DMS53 treated with DMSO at 0.1 percent for 48 hours (cell line): Measurements from ENCODE around the gene SLC25A10.
"Not testable (repeated sequence)": the region's sequence is repeated elsewhere in the genome, so short reads cannot be mapped to it uniquely, and the experiment has no call there.

Source experiments
- DNase-seq: peaks from one replicate; lab custom pipeline; 2025; ENCODE audit not compliant: unreplicated experiment; lab: John Stamatoyannopoulos, UW

SLC25A10 gene

GRCh38 chr17:81719410-81720266 is 7.6 kb downstream of the SLC25A10 start:
- no peak for DNase-seq

- DNase-seq: no peak
Observed at GRCh38 chr17:81720267-81721071, 8.4 kb downstream of the SLC25A10 start.

DNA sequence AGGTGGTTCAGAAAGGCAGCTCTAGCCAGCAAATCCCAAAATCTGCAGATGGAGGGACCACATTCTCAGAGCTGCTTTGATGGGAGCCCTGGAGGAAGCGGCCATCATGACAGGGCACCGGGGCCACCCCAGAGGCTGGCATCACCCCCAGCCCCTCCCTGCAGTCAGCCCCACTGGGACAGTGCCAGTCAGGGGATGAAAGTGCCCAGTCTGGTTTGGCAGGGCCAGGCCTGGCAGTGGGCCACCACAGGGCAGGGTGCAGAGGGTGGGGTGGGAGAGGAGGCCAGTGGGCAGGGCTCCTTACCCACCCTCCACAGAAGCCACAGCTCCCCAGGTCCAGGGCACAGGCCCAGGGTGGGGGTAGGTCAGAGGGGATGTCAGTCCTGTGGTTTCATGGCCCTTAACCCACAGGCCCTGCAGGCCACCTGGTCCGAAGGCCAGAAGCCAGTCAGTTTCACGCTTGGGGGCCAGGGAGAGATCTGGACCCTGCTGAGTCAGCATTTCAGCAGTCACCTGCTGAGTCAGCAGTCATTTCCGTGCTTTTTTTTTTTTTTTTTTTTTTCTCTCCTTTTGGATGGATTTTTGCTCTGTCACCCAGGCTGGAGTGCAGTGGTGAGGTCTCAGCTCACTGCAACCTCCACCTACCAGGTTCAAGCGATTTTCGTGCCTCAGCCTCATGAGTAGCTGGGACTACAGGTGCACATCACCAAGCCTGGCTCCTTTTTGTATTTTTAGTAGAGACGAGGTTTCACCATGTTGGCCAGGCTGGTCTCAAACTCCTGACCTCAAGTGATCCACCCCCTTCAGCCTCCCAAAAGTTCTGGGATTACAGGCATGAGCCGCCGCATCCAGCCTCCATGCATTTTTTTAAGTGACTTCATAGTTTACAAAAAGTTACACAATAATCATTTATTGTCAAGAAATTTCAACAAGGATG is 10.4 kb downstream of the SLC25A10 start:
- DNase-seq: no peak

- no peak for DNase-seq
Observed at GRCh38 chr17:81723651-81724209, 11.6 kb downstream of the SLC25A10 start.

- no peak for DNase-seq
Observed at GRCh38 chr17:81725439-81725838, 13.4 kb downstream of the SLC25A10 start.

- DNase-seq: no peak
Observed at GRCh38 chr17:81726004-81726403, 13.9 kb downstream of the SLC25A10 start.

DNA sequence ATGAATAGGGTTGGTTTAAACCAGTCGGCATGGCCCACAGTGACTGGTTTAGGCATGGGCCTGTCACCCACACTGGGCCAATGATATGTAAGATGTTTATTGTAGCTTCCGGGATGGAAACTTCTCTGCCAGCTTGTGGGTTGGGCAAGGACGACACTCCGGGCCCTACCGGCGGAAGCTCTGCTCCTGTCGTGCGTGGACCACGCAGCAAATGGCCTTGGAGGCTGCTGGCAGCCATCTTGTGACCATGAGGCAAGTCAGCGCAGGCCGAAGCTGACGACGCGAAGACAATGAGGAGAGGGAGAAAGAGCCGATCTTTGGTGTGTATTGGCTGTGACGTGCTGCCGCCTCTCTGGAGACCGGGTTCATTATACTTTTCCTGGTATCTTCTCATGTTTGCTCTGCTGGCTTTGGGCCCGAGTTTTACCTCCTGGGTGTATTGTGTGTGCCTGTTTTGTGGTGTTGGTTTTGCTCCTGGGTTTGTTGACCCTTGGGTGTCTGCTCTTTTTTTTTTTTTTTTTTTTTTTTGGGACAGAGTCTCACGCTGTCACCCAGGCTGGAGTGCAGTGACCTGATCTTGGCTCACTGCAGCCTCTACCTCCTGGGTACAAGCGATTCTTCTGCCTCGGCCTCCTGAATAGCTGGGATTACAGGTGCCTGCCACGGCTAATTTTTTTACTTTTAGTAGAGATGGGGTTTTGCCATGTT is 15.4 kb downstream of the SLC25A10 start:
- DNase-seq: peak; percentile 60

DNA sequence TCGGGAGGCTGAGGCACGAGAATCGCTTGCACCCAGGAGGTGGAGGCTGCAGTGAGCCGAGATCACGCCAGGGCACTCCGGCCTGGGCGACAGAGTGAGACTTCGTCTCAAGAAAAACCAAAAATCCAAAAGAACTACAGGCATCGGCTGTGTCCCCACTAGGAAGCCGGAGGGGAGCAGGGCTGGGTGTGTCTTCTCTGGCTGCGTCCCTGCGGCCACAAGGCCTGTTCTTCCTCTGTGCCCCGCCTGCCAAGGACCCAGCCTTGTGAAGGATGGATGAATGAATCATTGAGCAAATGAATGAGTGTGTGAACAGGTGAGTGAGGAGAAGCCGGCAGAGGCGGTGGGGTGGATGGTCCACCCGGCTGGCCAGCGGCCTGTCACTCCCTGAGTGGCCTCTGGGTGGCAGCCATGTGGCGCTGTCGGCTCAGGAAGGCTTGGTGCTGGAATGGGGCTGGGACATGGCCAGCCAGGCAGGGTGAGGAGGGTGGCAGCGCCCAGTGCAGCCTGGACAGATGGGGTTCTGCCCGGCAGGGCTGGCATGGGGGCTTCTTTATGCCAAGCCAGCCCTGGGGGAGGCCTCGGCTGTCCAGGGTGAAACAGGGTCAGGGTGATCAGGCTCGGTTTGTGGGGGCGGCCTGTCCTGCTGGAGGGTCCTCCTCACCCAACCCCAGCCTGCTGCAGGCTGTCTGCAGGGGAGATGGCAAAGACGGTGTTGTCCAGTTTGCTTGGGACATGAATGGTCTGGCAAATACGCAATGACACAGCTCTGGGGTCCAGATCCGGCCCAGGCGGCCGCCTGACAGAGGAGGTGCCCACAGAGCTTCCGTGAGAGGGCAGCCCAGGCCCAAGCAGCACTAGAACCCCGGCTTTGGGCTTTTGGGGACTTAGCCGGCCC is 21.7 kb downstream of the SLC25A10 start:
- peak; percentile 62 for DNase-seq

DNA sequence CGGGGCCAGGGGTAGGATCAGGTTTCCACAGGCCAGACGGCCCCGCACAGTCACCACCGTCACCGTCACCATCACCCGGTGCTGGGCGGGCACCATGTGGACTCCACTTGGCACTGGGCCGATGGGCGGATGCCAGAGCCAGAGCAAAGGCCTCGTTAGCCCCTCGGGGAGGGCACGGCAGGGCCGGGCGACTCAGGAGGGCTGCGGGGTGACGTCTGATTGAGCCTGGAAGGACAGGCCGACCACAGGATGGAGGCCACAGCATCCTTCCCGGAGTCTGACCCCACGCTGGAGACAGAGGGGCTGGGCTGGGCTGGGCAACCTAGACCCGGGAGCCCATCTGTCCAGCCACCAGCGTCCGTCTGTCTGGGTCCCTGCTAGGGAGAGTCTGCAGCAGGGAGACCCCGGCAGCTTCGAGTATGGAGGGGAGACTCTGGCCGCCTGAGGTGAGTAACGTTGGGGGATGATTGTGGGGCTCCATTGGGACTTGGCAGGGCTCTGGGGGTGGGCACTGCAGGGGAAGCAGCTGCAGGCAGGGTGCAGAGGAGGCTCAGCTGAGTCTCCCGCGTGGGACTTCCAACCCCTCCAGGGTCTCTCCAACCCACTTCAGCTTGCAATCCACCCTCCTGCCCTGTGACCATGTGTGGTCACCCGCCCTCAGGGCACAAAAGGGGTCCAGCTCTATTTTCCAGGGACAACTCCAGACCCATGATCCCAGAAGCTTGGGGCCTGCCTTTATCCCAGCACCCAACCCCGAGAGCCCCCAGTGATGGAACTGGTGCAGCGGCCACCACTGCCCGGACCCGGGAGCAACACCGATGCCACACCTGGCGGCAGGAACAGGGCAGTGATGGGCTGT is 22.6 kb downstream of the SLC25A10 start:
- DNase-seq: no peak

GRCh38 chr17:81735264-81736102 is 23.4 kb downstream of the SLC25A10 start:
- peak; percentile 63 for DNase-seq

DNA sequence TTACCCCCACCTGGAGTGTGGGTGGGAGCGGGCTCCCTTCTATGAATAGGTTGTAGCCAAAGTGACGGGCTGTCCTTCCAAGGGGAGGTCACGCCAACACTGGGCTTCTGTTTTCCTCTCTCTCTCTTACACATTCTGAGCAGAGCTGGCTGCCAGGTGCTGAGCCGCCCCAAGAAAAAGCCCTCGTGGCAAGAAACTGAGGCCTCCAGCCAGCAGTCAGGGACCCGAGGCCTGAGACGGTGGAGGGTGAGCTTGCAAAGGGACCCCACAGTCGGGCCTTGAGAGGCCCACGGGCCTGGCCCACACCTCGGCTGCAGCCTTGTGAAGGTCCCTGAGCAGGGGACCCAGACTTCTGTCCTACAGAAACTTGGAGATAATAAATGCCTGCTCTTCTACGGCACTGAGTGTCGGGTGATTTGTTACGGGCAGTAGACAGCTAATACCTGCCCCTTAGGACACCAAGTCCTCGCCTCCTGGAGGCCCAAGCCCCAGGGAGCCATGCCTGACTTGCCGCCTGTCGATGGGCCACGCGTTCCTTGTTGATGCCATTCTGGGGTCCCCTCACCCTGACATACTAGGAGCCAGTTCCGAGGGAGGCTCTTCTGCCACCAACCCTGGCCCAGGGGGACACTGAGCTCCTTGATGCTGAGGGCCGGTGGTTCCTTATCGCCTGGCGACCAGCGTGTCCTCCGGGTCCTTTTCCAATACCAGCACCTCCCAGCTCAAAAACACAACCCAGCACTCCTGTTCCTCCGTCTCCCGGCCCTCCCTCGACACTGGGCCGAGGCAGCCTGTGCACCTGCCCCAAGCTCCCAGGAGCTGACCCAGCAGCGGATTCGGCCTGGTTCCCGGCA is 26.1 kb downstream of the SLC25A10 start:
- no peak for DNase-seq

DNA sequence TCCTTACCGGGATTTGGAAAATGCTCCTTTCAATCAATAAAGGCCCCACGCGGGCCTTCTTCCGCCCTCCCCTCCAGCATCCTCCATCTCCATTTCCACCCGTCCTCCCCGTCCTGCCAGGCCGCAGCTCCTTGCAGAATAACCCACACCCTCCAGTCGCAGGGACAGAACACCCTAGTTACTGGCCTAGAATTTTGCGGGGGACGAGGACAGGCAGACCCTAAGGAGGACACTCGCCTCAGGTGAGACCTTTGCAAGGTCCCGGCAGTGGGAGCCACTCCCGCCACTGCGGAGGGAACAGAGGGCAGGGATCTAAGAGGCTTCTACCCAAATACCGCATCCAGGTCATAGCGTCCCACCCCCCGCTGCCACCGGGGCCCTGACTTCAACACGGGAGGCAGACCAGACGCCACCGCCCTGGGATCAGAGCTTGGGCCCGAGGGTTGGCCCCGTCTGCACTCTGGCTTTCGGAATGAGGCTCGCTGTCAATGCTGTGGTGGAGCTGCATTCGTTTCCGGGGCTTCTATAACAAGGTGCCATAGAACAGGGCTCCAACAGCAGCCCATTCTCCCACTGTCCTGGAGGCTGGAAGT is 26.8 kb downstream of the SLC25A10 start:
- no peak for DNase-seq

- not testable (repeated sequence) for DNase-seq
Observed at GRCh38 chr17:81739593-81739992, 27.5 kb downstream of the SLC25A10 start.

DNA sequence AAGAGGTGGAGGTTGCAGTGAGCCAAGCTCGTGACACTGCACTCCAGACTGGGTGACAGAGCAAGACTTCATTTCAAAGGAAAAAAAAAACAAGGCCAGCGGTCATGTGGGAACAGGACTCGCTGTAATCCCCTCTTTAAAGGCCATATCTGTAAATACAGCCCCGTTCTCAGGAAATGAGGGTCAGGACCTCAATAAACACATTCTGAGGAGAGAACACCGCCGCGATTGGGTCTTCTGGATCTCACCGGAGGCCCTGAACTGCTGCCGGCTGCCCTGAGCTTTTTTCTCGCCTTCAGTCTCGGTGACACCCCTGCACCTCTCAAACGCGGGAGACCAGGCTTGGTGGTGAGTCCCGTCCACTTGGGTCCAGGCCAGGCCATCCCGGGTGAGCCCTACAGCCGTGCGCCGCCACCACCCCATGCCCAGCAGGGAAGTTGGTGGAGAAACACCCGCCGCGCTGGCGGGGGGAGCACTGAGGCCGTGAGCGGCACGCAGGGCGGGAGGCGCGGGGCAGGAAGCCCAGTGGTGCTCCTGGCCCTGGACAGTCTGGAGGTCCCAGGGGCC is 28.4 kb downstream of the SLC25A10 start:
- no peak for DNase-seq

GRCh38 chr17:81741049-81741593 is 29.0 kb downstream of the SLC25A10 start:
- DNase-seq: no peak
